Tibial nerve (tissue), 4 donors: ENCODE measurements around the gene GALNT18.

Experiments
- EP300 ChIP-seq, 2 donors: sonication (generic); formaldehyde crosslinking; IDR thresholded peaks; one replicate each; pipeline ENCODE4 v1.6.1; 2017; ENCODE audit warnings: antibody characterized with exemption in 2 of 2, mild to moderate bottlenecking in 1 of 2
- POLR2A ChIP-seq, 2 donors: fragments of 450-650 bp; IDR thresholded peaks; one replicate each; pipeline ENCODE4 v1.6.1; 2017; ENCODE audit warnings: antibody characterized with exemption in 2 of 2, mild to moderate bottlenecking in 2 of 2, moderate library complexity in 2 of 2
- TF ChIP-seq, protein P1 (sequence below), 5 experiments: fragments of 200-600 bp in 3 of 5; fragments of 450-650 bp in 2 of 5; sonication (generic) in 3 of 5; IDR thresholded peaks; one replicate each; pipeline ENCODE4 v1.5.1; 2016 to 2019; ENCODE audit warnings: antibody characterized with exemption in 5 of 5, mild to moderate bottlenecking in 3 of 5, moderate library complexity in 2 of 5

DNA sequence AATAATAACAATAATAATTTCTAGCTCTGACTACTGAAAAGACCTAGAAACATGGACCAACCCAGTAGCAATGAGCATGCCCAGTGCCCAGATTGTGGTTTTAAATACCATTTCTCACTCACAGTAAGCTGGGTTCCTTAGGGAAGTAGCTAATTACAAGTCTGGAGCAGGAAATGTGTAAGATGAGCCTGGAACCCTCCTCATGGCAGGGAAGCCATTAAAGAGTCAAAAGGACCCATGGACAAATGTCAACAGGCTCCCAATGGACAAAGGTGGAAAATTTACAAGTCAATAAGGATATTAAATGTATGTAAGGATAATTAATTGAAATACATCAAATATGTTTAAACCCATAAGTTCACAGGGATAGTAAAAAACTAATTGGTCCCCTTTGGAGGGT, 258.1 kb downstream of the GALNT18 start:
- TF ChIP-seq, protein P1, sequence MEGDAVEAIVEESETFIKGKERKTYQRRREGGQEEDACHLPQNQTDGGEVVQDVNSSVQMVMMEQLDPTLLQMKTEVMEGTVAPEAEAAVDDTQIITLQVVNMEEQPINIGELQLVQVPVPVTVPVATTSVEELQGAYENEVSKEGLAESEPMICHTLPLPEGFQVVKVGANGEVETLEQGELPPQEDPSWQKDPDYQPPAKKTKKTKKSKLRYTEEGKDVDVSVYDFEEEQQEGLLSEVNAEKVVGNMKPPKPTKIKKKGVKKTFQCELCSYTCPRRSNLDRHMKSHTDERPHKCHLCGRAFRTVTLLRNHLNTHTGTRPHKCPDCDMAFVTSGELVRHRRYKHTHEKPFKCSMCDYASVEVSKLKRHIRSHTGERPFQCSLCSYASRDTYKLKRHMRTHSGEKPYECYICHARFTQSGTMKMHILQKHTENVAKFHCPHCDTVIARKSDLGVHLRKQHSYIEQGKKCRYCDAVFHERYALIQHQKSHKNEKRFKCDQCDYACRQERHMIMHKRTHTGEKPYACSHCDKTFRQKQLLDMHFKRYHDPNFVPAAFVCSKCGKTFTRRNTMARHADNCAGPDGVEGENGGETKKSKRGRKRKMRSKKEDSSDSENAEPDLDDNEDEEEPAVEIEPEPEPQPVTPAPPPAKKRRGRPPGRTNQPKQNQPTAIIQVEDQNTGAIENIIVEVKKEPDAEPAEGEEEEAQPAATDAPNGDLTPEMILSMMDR (IDR thresholded peaks at IDR 0.05), result no peak
- TF ChIP-seq POLR2A (IDR thresholded peaks at IDR 0.05), result no peak
- no peak for TF ChIP-seq EP300 (IDR thresholded peaks at IDR 0.05)
